PFSK-1 (cell line): Measurements from ENCODE around the gene ST6GALNAC3.

Experiments
- FOXP2 ChIP-seq: optimal IDR thresholded peaks from 2 replicates; pipeline ENCODE3; 2011; ENCODE audit warnings: borderline replicate concordance, control low read depth, inconsistent platforms; ENCODE audit not compliant: insufficient read depth; ENCODE audit errors: extremely low read length, extremely low read depth
- POLR2AphosphoS5 ChIP-seq: IDR thresholded peaks from 2 replicates; pipeline ENCODE4 v1.6.1; 2012; ENCODE audit warnings: low read depth, mild to moderate bottlenecking, control low read depth, low read length, moderate library complexity
- SIN3A ChIP-seq: IDR thresholded peaks from 2 replicates; pipeline ENCODE4 v1.6.1; 2012; ENCODE audit warnings: mild to moderate bottlenecking, low read length, moderate library complexity, borderline replicate concordance; ENCODE audit not compliant: insufficient read depth
- TAF1 ChIP-seq: IDR thresholded peaks from 2 replicates; pipeline ENCODE4 v1.6.1; 2012; ENCODE audit warnings: low read length, control low read depth, borderline replicate concordance; ENCODE audit not compliant: insufficient read depth
- TF ChIP-seq, protein P1 (sequence below), 2 experiments: IDR thresholded peaks; 2 replicates each; pipeline versions ENCODE4 v1.6.1 to v1.8.0; 2011 to 2012; ENCODE audit warnings: low read depth in 2 of 2, low read length in 2 of 2, control low read depth in 1 of 2, inconsistent platforms in 1 of 2, mild to moderate bottlenecking in 1 of 2, moderate library complexity in 1 of 2; ENCODE audit not compliant: insufficient read depth in 1 of 2

ST6GALNAC3 gene

GRCh38 chr1:76583875-76584477, 509.4 kb downstream of the ST6GALNAC3 start:
- TF ChIP-seq FOXP2: no peak
- TF ChIP-seq, protein P1, sequence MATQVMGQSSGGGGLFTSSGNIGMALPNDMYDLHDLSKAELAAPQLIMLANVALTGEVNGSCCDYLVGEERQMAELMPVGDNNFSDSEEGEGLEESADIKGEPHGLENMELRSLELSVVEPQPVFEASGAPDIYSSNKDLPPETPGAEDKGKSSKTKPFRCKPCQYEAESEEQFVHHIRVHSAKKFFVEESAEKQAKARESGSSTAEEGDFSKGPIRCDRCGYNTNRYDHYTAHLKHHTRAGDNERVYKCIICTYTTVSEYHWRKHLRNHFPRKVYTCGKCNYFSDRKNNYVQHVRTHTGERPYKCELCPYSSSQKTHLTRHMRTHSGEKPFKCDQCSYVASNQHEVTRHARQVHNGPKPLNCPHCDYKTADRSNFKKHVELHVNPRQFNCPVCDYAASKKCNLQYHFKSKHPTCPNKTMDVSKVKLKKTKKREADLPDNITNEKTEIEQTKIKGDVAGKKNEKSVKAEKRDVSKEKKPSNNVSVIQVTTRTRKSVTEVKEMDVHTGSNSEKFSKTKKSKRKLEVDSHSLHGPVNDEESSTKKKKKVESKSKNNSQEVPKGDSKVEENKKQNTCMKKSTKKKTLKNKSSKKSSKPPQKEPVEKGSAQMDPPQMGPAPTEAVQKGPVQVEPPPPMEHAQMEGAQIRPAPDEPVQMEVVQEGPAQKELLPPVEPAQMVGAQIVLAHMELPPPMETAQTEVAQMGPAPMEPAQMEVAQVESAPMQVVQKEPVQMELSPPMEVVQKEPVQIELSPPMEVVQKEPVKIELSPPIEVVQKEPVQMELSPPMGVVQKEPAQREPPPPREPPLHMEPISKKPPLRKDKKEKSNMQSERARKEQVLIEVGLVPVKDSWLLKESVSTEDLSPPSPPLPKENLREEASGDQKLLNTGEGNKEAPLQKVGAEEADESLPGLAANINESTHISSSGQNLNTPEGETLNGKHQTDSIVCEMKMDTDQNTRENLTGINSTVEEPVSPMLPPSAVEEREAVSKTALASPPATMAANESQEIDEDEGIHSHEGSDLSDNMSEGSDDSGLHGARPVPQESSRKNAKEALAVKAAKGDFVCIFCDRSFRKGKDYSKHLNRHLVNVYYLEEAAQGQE (IDR thresholded peaks at IDR 0.05; ENCODE audit: insufficient read depth in 1 of 2, low read depth in 2 of 2, low read length in 2 of 2): no peak

DNA sequence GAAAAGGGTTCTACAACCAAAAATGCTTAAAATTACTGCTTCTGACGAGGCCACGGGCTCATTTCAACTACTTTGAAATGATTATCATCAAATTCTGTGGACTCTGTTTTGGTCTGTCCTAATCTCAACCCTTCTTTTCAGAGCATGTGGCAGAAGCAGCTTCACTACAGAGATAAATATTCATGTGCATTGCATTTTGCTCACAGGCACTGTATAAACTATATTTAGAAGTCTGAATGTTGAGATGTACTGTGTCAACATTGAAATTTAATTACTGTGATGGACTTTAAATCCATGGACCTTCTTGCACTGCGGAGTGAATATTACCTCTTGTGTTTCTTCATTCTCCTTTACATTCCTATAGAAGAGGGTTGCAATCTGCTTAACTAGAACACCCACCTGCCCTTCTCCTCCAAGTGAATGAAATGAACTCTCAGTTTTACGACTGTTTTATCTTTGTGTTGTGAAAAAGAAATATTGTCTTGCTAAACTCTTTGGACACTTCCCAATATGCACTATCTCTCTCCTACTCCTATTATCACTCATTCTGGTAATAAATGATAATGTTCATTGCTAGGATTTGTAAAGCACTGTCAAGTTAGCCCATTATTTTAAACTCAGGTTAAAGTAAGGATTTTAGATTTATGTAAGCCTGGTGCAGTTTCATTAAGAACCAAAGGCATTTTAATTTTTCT, 511.6 kb downstream of the ST6GALNAC3 start:
- no peak for TF ChIP-seq TAF1
- TF ChIP-seq, protein P1 (IDR thresholded peaks at IDR 0.05; ENCODE audit: insufficient read depth in 1 of 2, low read depth in 2 of 2, low read length in 2 of 2): no peak
- TF ChIP-seq POLR2AphosphoS5: no peak
- no peak for TF ChIP-seq FOXP2
- no peak for TF ChIP-seq SIN3A

GRCh38 chr1:76587212-76587611, 512.7 kb downstream of the ST6GALNAC3 start:
- TF ChIP-seq TAF1: no peak
- TF ChIP-seq, protein P1 (IDR thresholded peaks at IDR 0.05; ENCODE audit: insufficient read depth in 1 of 2, low read depth in 2 of 2, low read length in 2 of 2): no peak
- TF ChIP-seq SIN3A: no peak
- no peak for TF ChIP-seq FOXP2
- no peak for TF ChIP-seq POLR2AphosphoS5

DNA sequence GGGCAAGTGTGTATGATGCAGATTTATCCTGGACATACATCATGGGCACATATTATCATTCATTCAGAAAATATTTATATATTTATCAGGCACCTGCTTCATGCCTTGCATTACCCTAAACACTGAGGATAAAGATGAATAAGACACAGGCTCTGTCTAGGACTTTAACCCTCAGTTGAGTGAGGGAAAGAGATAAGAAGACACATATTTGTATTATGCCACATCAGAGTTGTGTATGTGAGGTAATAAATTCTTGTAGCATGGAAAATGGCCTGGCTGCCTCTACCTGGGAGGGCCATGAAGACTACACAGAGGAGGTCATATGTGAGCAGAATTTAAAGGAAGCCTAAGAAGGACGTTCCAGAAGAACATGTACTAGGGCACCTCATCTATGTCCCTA, 516.9 kb downstream of the ST6GALNAC3 start:
- TF ChIP-seq, protein P1 (IDR thresholded peaks at IDR 0.05; ENCODE audit: insufficient read depth in 1 of 2, low read depth in 2 of 2, low read length in 2 of 2): no peak
- TF ChIP-seq FOXP2: no peak
- no peak for TF ChIP-seq SIN3A

GRCh38 chr1:76591963-76592362, 517.4 kb downstream of the ST6GALNAC3 start:
- TF ChIP-seq FOXP2 (no peak), SIN3A (no peak), POLR2AphosphoS5 (no peak), TAF1 (no peak)
- TF ChIP-seq, protein P1 (IDR thresholded peaks at IDR 0.05; ENCODE audit: insufficient read depth in 1 of 2, low read depth in 2 of 2, low read length in 2 of 2): no peak
